Stimulated activated CD4-positive, alpha-beta T cell treated with anti-CD3 and anti-CD28 coated beads, Interleukin-4, amount 100 ng/mL, for 4 hours (primary cell): Measurements from ENCODE around the gene PGM2L1.

Experiments
- DNase-seq, 2 experiments: peaks; one replicate each; pipeline ENCODE4 v3.0.0-alpha.2; 2020

The PGM2L1 gene

DNA sequence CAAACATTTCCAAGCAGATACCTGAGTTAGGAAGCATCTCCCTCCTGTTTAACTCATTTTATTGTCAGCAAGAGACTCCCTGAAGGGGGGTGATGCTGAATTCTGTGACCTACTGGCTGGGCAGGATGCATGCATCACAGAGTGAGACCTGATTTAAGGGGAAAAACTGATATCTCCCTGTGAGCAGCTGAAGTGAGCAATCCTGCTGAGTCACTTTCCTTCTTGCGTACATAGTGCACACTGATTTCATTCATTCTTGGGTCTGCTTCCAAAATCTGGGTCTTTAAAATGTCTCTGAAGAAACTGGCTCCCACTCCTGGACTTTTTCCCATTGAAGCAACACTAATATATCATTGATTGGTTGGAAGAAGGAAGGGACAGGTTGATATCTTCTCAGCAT lies 110.1 kb downstream of the PGM2L1 start:
- no peak for DNase-seq

GRCh38 chr11:74284466-74284865 lies 113.8 kb downstream of the PGM2L1 start:
- no peak for DNase-seq

GRCh38 chr11:74283580-74284180 lies 114.6 kb downstream of the PGM2L1 start:
- no peak for DNase-seq

DNA sequence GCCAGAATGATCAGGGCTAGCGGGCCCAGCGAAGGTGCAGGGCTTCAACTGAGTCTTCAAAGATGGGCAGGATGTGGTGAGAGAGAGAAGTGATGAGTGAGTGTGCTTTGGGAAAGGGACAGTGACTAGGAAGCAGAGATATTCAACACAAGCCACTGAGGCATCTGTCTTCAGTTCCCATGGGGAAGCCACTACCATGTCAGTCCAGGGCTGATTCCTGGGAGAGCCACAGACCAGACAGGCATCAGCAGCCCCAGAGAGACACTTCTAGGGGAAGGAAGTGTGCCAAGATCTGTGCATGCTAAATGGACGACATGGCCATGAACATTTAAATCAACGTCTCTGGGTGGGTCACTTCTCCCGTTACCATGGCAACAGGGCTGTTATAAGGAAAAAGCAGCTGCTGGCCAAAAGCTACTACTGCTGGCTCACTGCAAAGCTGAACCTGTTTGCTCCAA lies 115.3 kb downstream of the PGM2L1 start:
- no peak for DNase-seq

DNA sequence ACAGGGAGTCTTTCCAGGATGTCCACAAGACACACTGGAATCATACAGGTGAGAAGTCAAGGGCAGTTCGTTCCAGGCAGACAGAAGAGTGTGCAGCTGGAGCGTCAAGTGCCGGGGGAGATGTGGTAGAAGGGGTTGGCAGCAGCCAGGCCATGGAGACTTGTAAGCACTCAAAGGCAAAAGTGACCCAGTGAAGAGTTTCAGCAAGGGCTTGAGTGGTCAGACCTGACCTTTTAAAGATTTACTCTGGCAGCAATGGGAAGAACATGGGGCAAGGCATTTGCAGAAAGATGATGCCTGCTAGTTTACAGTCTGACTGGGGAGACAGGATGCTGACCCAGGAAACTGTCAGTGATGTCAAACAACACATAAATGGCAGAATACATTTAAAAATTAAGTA lies 115.8 kb downstream of the PGM2L1 start:
- no peak for DNase-seq

GRCh38 chr11:74280494-74280893 lies 117.7 kb downstream of the PGM2L1 start:
- no peak for DNase-seq
